ENCODE data around the gene ANKRD13D.

GRCh38 chr11:67300256-67300755 is 11.2 kb downstream of the ANKRD13D start:
- no peak for TF ChIP-seq POLR2AphosphoS5 (IDR thresholded peaks at IDR 0.05; ENCODE audit: insufficient read depth in 1 of 2, low read depth in 1 of 2)
- no peak for TF ChIP-seq CTCF (IDR thresholded peaks at IDR 0.05)
- TF ChIP-seq POLR2A (IDR thresholded peaks at IDR 0.05): no peak
